K562 (cell line): ENCODE measurements around the gene SH2D3A. TPM values are rescaled to one million over a fixed set of nuclear protein-coding genes. Genes with fewer than 3 reads are reported as not detected.
A peak's percentile ranks its signal among the peaks of the same experiment; 100 is the strongest.

Source experiments
- BACH1 ChIP-seq: fragments of 200-800 bp; sonication (Bioruptor generic); IDR thresholded peaks from 2 replicates; pipeline ENCODE4 v1.6.1; 2016; ENCODE audit warnings: missing genetic modification characterization, missing compliant biosample characterization
- KLF6 ChIP-seq: fragments of 250-450 bp; sonication (Bioruptor Pico); IDR thresholded peaks from 2 replicates; pipeline ENCODE4 v1.4.0; 2020; ENCODE audit warnings: mild to moderate bottlenecking, moderate library complexity, borderline replicate concordance
- POLR3G ChIP-seq: IDR thresholded peaks from 2 replicates; pipeline ENCODE4 v1.6.1; 2011; ENCODE audit not compliant: insufficient read length, insufficient replicate concordance; ENCODE audit errors: extremely low read depth
- STAT5A ChIP-seq: IDR thresholded peaks from 2 replicates; pipeline ENCODE4 v1.6.1; 2012; ENCODE audit warnings: low read length, inconsistent platforms, borderline replicate concordance
- ZFPM2 ChIP-seq: fragments of 250-450 bp; sonication (Bioruptor Pico); IDR thresholded peaks from 2 replicates; pipeline ENCODE4 v1.5.1; 2022; ENCODE audit warnings: mild to moderate bottlenecking
- ZNF174 ChIP-seq: fragments of 250-450 bp; sonication (Bioruptor Pico); IDR thresholded peaks from 2 replicates; pipeline ENCODE4 v1.4.0; 2020; ENCODE audit warnings: mild to moderate bottlenecking
- ZNF77 ChIP-seq: fragments of 250-450 bp; sonication (Bioruptor Pico); IDR thresholded peaks from 2 replicates; pipeline ENCODE4 v1.5.0; 2020
- polyA plus RNA-seq, 8 experiments: library from polyadenylated mRNA; depleted of rRNA in 4 of 8; stranded (reverse) in 5 of 8; unstranded in 3 of 8; fragments of >200 nt; fragmentation: Nextera tagmentation in 2 of 8; fragmentation: Illumina TruSeq in 1 of 8; extraction: Ambion mirVana in 2 of 8; extraction: Trizol in 1 of 8; gene quantifications; 2 replicates each; pipeline versions ENCODE4 v1.2.1 to v1.2.3, GENCODE V29; 2011 to 2014; ENCODE audit warnings: inconsistent platforms in 1 of 8, missing spikeins in 1 of 8
- total RNA-seq, 7 experiments: library from RNA; depleted of rRNA in 6 of 7; stranded (reverse); fragments of >200 nt in 6 of 7; fragmentation: Illumina TruSeq in 2 of 7; extraction: Trizol in 2 of 7; gene quantifications; 2 replicates each; pipeline versions ENCODE4 v1.2.1 to v1.2.3, GENCODE V29; 2011 to 2021; ENCODE audit warnings: low replicate concordance in 1 of 7
- TF ChIP-seq, protein P1 (sequence below): fragments of 450-650 bp; IDR thresholded peaks from 2 replicates; pipeline ENCODE4 v1.6.1; 2016; ENCODE audit warnings: low read depth, mild to moderate bottlenecking, moderate library complexity
- TF ChIP-seq, protein P2 (sequence below): sonication (generic); formaldehyde crosslinking; IDR thresholded peaks from 2 replicates; pipeline ENCODE4 v1.8.1; 2022; ENCODE audit warnings: missing genetic modification reagents
- TF ChIP-seq, protein P3 (sequence below): fragments of 450-650 bp; IDR thresholded peaks from 2 replicates; pipeline ENCODE4 v1.7.1; 2018; ENCODE audit warnings: mild to moderate bottlenecking, low read depth; ENCODE audit not compliant: partially characterized antibody
- TF ChIP-seq, protein P4 (sequence below): fragments of 450-650 bp; formaldehyde crosslinking; IDR thresholded peaks from 2 replicates; pipeline ENCODE4 v1.4.0; 2020; ENCODE audit warnings: mild to moderate bottlenecking, moderate library complexity
- TF ChIP-seq, protein P5 (sequence below), 2 experiments: fragments of 450-650 bp; IDR thresholded peaks; 2 replicates each; pipeline ENCODE4 v1.6.1; 2018; ENCODE audit warnings: mild to moderate bottlenecking in 2 of 2, low read depth in 1 of 2; ENCODE audit not compliant: partially characterized antibody in 2 of 2

Gene SH2D3A
- total and polyA plus RNA-seq, 9 of the 15 experiments (the other 6 are each of a cell fraction or from before 2014, with no cell fraction given): 0.75 to 26.3 (median 8.9) TPM

DNA sequence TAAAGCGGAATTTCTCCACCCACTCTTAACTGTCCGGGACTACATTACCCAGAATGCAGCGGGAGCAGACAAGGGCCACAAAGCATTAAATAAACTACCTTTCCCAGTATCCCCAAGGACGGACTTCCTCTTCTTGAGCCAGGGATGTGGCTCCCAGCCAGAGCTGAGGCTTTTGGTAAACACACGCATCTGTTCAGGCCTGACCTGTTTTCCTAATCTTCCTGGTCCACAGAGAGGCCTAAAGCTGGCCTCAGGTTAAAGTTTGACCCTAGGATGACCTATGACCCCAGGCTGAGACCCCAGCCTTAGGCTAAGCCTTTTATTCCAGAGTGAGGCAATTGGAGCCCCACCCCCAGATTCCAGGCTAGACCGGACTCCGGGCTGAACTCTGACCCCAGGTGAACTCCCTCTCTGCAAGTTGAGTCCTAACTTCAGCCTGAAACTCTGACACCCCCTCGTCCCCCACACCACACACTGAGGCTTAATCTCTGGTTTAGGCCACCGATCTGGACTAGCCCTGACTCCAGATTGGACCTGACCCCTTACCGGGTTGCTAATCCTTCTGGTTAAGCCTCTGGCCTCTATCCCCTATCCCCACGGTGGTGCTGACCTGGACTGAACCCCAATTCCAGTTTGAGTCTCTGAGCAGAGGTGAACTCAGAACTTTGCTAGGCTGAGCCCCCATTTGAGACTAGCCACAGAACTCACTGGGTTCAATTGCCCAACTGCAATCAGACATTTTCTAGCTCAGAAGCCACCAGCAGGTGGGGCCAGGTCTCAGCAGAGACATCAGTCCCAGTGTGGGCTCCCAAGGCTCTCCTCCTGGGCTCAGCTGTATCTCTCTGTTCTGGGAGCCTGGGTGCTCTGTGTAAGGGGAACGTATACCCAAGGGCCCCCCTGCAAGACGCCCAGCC is 29.1 kb downstream of the SH2D3A start (continued):
- TF ChIP-seq, protein P1, sequence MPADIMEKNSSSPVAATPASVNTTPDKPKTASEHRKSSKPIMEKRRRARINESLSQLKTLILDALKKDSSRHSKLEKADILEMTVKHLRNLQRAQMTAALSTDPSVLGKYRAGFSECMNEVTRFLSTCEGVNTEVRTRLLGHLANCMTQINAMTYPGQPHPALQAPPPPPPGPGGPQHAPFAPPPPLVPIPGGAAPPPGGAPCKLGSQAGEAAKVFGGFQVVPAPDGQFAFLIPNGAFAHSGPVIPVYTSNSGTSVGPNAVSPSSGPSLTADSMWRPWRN: no peak
- TF ChIP-seq, protein P2, sequence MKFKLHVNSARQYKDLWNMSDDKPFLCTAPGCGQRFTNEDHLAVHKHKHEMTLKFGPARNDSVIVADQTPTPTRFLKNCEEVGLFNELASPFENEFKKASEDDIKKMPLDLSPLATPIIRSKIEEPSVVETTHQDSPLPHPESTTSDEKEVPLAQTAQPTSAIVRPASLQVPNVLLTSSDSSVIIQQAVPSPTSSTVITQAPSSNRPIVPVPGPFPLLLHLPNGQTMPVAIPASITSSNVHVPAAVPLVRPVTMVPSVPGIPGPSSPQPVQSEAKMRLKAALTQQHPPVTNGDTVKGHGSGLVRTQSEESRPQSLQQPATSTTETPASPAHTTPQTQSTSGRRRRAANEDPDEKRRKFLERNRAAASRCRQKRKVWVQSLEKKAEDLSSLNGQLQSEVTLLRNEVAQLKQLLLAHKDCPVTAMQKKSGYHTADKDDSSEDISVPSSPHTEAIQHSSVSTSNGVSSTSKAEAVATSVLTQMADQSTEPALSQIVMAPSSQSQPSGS: no peak
- TF ChIP-seq POLR3G (no peak), ZNF77 (CRISPR knock-in tag) (no peak), BACH1 (tag) (peak; percentile 85), ZNF174 (CRISPR knock-in tag) (no peak), ZFPM2 (CRISPR knock-in tag) (no peak), STAT5A (peak; percentile 27; the same call in 1 of the 2 replicates), KLF6 (CRISPR knock-in tag) (no peak; the same call in 1 of the 2 replicates)
- TF ChIP-seq, protein P3, sequence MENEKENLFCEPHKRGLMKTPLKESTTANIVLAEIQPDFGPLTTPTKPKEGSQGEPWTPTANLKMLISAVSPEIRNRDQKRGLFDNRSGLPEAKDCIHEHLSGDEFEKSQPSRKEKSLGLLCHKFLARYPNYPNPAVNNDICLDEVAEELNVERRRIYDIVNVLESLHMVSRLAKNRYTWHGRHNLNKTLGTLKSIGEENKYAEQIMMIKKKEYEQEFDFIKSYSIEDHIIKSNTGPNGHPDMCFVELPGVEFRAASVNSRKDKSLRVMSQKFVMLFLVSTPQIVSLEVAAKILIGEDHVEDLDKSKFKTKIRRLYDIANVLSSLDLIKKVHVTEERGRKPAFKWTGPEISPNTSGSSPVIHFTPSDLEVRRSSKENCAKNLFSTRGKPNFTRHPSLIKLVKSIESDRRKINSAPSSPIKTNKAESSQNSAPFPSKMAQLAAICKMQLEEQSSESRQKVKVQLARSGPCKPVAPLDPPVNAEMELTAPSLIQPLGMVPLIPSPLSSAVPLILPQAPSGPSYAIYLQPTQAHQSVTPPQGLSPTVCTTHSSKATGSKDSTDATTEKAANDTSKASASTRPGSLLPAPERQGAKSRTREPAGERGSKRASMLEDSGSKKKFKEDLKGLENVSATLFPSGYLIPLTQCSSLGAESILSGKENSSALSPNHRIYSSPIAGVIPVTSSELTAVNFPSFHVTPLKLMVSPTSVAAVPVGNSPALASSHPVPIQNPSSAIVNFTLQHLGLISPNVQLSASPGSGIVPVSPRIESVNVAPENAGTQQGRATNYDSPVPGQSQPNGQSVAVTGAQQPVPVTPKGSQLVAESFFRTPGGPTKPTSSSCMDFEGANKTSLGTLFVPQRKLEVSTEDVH: no peak
- TF ChIP-seq, protein P4, sequence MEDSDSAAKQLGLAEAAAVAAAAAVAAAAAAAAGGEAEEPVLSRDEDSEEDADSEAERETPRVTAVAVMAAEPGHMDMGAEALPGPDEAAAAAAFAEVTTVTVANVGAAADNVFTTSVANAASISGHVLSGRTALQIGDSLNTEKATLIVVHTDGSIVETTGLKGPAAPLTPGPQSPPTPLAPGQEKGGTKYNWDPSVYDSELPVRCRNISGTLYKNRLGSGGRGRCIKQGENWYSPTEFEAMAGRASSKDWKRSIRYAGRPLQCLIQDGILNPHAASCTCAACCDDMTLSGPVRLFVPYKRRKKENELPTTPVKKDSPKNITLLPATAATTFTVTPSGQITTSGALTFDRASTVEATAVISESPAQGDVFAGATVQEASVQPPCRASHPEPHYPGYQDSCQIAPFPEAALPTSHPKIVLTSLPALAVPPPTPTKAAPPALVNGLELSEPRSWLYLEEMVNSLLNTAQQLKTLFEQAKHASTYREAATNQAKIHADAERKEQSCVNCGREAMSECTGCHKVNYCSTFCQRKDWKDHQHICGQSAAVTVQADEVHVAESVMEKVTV: peak; percentile 74; the same call in 1 of the 2 replicates
- TF ChIP-seq, protein P5, sequence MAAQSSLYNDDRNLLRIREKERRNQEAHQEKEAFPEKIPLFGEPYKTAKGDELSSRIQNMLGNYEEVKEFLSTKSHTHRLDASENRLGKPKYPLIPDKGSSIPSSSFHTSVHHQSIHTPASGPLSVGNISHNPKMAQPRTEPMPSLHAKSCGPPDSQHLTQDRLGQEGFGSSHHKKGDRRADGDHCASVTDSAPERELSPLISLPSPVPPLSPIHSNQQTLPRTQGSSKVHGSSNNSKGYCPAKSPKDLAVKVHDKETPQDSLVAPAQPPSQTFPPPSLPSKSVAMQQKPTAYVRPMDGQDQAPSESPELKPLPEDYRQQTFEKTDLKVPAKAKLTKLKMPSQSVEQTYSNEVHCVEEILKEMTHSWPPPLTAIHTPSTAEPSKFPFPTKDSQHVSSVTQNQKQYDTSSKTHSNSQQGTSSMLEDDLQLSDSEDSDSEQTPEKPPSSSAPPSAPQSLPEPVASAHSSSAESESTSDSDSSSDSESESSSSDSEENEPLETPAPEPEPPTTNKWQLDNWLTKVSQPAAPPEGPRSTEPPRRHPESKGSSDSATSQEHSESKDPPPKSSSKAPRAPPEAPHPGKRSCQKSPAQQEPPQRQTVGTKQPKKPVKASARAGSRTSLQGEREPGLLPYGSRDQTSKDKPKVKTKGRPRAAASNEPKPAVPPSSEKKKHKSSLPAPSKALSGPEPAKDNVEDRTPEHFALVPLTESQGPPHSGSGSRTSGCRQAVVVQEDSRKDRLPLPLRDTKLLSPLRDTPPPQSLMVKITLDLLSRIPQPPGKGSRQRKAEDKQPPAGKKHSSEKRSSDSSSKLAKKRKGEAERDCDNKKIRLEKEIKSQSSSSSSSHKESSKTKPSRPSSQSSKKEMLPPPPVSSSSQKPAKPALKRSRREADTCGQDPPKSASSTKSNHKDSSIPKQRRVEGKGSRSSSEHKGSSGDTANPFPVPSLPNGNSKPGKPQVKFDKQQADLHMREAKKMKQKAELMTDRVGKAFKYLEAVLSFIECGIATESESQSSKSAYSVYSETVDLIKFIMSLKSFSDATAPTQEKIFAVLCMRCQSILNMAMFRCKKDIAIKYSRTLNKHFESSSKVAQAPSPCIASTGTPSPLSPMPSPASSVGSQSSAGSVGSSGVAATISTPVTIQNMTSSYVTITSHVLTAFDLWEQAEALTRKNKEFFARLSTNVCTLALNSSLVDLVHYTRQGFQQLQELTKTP (IDR thresholded peaks at IDR 0.05; ENCODE audit: low read depth in 1 of 2, partially characterized antibody in 2 of 2): peak in 1 of 2 experiments; percentile 97
